Stimulated activated CD8-positive, alpha-beta memory T cell treated with anti-CD3 and anti-CD28 coated beads, Interleukin-7, amount 100 ng/mL, for 48 hours (primary cell): ENCODE results near the gene ZP2.
"Not testable (repeated sequence)": the region's sequence is repeated elsewhere in the genome, so short reads cannot be mapped to it uniquely, and the experiment has no call there.

Source experiments
- DNase-seq, 2 donors: peaks; one replicate each; pipeline ENCODE4 v3.0.0-alpha.2; 2020; ENCODE audit warnings: low read depth in 1 of 2; ENCODE audit errors: extremely low read depth in 1 of 2

The ZP2 gene

GRCh38 chr16:21175397-21175796, 36.0 kb downstream of the ZP2 start:
- no peak for DNase-seq

GRCh38 chr16:21172650-21173049, 38.7 kb downstream of the ZP2 start:
- DNase-seq, result no peak

GRCh38 chr16:21170116-21170515, 41.3 kb downstream of the ZP2 start:
- DNase-seq, result not testable (repeated sequence)

- DNase-seq, result no peak
Observed at GRCh38 chr16:21169249-21169981, 42.0 kb downstream of the ZP2 start.

- DNase-seq, result no peak
Observed at GRCh38 chr16:21167929-21168602, 43.3 kb downstream of the ZP2 start.

- DNase-seq, result no peak
Observed at GRCh38 chr16:21167360-21167759, 44.0 kb downstream of the ZP2 start.

GRCh38 chr16:21166561-21166961, 44.8 kb downstream of the ZP2 start:
- DNase-seq, result no peak

- DNase-seq, result no peak
Observed at GRCh38 chr16:21164521-21165168, 46.7 kb downstream of the ZP2 start.

- DNase-seq, result no peak
Observed at GRCh38 chr16:21163576-21163975, 47.8 kb downstream of the ZP2 start.

- DNase-seq, result no peak
Observed at GRCh38 chr16:21162661-21163151, 48.7 kb downstream of the ZP2 start.

GRCh38 chr16:21161211-21161610, 50.2 kb downstream of the ZP2 start:
- DNase-seq, result no peak

- DNase-seq, result no peak
Observed at GRCh38 chr16:21160276-21160675, 51.1 kb downstream of the ZP2 start.

GRCh38 chr16:21159281-21159951, 52.0 kb downstream of the ZP2 start:
- no peak for DNase-seq

- DNase-seq, result peak; percentile 54 to 59
Observed at GRCh38 chr16:21158208-21159110, 52.9 kb downstream of the ZP2 start, which contains the start of gene LDAF1. LDAF1 (plus strand) TSS chr16:21158674; CDS start chr16:21161183, 2,509 bp downstream.

- DNase-seq, result no peak
Observed at GRCh38 chr16:21157632-21158031, 53.7 kb downstream of the ZP2 start.

GRCh38 chr16:21156767-21157467, 54.5 kb downstream of the ZP2 start:
- no peak for DNase-seq

GRCh38 chr16:21156011-21156410, 55.4 kb downstream of the ZP2 start:
- DNase-seq, result not testable (repeated sequence)

- DNase-seq, result not testable (repeated sequence)
Observed at GRCh38 chr16:21153124-21153729, 58.1 kb downstream of the ZP2 start.
